Measurements from ENCODE around the gene ADIG.

Gene ADIG

DNA sequence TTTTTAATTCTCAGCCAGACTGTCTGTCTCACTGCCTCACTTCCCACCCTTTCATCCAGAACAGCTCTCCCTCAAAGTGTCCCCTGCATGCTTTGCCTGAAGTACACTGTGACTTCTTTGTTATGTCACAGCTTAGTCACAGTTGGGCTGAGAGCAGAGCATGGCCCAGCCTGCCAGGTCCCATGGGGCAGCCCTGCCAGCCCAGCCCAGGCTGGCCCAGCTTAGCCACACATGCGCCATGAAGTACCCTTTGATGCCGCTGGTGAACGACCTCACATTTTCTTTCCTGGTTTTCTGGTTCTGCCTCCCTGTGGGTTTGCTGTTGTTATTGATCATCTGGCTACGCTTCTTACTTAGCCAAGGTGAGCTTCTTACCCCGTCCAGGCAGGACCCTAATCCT, at the start of gene ADIG:
TSS of gene ADIG (plus strand) at position 185 of the 400 bp plus-strand sequence. CDS start at position 239, 54 bp downstream.
- H3K9me3 ChIP-seq (ENCODE audit: control insufficient read depth, low read length): no peaks in the 10 kb centered on the region
- H3K27me3 ChIP-seq (ENCODE audit: control insufficient read depth, insufficient read depth, low read length): peaks cover 7% of the 10 kb centered on the region
- H3K4me3 ChIP-seq (ENCODE audit: low read length): no peak within 1 kb of the TSS
- H3K36me3 ChIP-seq (ENCODE audit: control insufficient read depth, insufficient read depth, low read length): no peaks in the 10 kb centered on the region
- no peak within 1 kb of the TSS for H3K9ac ChIP-seq (ENCODE audit: low read length)
- no peaks in the 10 kb centered on the region for H3K4me1 ChIP-seq (ENCODE audit: control insufficient read depth, insufficient read depth, low read length)

DNA sequence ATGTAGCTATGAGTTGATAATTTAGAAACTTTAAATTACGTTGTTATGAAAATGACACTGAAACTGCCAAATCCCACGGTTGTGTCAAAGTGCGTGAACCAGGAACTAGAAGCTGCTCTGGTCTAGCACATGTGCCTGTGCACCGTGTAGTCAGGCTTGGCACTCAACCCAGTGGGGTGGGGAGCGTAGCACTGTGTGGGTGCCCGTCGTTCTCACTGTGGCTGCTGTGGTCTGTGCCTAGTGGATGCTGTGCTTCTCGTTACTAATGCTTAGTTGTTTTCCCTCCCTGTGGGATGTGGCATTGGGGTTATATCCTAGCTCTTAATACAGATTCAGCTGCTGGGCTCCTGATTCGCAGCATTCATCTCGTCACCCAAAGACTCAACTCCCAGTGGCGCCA, 46.2 kb upstream of the ADIG start:
- Histone ChIP-seq H3K9ac (ENCODE audit: low read length) (no peak overlapping the region), H3K27me3 (ENCODE audit: control insufficient read depth, insufficient read depth, low read length) (no peaks in the 10 kb centered on the region), H3K9me3 (ENCODE audit: control insufficient read depth, low read length) (no peaks in the 10 kb centered on the region), H3K4me1 (ENCODE audit: control insufficient read depth, insufficient read depth, low read length) (no peaks in the 10 kb centered on the region), H3K4me3 (ENCODE audit: low read length) (no peak overlapping the region), H3K36me3 (ENCODE audit: control insufficient read depth, insufficient read depth, low read length) (peaks cover 13% of the 10 kb centered on the region)

DNA sequence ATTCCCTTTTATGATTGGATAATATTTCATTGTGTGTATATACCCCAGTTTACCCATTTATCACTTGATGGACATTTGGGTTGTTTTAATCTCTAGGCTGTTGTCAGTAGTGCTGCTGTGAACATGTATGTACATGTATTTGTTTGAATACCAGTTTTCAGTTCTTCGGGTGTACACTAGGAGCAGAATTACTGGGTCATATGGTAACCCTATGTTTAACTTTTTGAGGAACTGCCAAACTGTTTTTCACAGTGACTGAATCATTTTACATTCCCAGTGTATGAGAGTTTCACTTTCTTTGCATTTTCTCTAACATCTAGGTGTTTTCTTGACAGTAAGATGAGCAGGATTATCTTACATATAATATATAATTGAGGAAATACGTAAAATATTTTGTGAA, 44.7 kb upstream of the ADIG start:
- no peaks in the 10 kb centered on the region for H3K27me3 ChIP-seq (ENCODE audit: control insufficient read depth, insufficient read depth, low read length)
- H3K9me3 ChIP-seq (ENCODE audit: control insufficient read depth, low read length): no peaks in the 10 kb centered on the region
- H3K36me3 ChIP-seq (ENCODE audit: control insufficient read depth, insufficient read depth, low read length): peaks cover 13% of the 10 kb centered on the region
- no peak overlapping the region for H3K9ac ChIP-seq (ENCODE audit: low read length)
- H3K4me1 ChIP-seq (ENCODE audit: control insufficient read depth, insufficient read depth, low read length): no peaks in the 10 kb centered on the region
- no peak overlapping the region for H3K4me3 ChIP-seq (ENCODE audit: low read length)

DNA sequence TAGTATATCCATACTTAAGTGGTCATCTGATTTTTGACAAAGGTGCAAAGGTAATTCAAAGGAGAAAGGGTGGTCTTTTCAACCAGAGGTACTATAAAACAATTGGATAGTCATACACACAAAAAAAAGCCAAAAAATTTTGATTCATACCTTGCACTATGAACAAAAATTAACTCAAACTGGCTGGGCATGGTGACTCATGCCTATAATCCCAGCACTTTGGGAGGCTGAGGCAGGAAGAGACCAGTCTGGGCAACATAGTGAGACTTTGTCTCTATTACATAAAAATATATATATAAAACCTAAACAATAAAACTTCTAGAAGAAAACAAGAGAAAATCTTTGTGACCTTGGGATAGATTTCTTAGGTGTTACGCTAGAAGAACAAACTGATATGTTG, 43.8 kb upstream of the ADIG start:
- no peak overlapping the region for H3K9ac ChIP-seq (ENCODE audit: low read length)
- H3K4me3 ChIP-seq (ENCODE audit: low read length): no peak overlapping the region
- H3K9me3 ChIP-seq (ENCODE audit: control insufficient read depth, low read length): no peaks in the 10 kb centered on the region
- peaks cover 9% of the 10 kb centered on the region for H3K36me3 ChIP-seq (ENCODE audit: control insufficient read depth, insufficient read depth, low read length)
- no peaks in the 10 kb centered on the region for H3K27me3 ChIP-seq (ENCODE audit: control insufficient read depth, insufficient read depth, low read length)
- H3K4me1 ChIP-seq (ENCODE audit: control insufficient read depth, insufficient read depth, low read length): no peaks in the 10 kb centered on the region

DNA sequence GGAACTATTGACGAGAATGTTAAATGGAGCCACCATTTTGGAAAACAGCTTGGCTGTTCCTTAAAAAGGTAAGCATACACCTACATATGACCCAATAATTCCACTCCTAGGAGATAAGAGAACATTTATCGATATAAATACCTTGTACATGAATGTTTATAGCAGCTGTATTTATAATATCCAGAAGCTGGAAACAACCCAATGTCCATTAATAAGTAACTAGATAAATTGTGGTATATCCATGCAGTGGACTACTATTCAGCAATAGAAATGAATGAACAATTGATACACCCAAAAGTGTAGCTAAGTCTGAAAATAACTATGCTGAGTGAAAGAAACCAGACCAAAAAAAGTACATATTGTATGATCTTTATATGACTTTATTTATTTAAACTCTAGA, 42.2 kb upstream of the ADIG start:
- H3K4me1 ChIP-seq (ENCODE audit: control insufficient read depth, insufficient read depth, low read length): no peaks in the 10 kb centered on the region
- H3K9ac ChIP-seq (ENCODE audit: low read length): no peak overlapping the region
- no peaks in the 10 kb centered on the region for H3K9me3 ChIP-seq (ENCODE audit: control insufficient read depth, low read length)
- H3K36me3 ChIP-seq (ENCODE audit: control insufficient read depth, insufficient read depth, low read length): peaks cover 3% of the 10 kb centered on the region
- no peak overlapping the region for H3K4me3 ChIP-seq (ENCODE audit: low read length)
- H3K27me3 ChIP-seq (ENCODE audit: control insufficient read depth, insufficient read depth, low read length): no peaks in the 10 kb centered on the region

DNA sequence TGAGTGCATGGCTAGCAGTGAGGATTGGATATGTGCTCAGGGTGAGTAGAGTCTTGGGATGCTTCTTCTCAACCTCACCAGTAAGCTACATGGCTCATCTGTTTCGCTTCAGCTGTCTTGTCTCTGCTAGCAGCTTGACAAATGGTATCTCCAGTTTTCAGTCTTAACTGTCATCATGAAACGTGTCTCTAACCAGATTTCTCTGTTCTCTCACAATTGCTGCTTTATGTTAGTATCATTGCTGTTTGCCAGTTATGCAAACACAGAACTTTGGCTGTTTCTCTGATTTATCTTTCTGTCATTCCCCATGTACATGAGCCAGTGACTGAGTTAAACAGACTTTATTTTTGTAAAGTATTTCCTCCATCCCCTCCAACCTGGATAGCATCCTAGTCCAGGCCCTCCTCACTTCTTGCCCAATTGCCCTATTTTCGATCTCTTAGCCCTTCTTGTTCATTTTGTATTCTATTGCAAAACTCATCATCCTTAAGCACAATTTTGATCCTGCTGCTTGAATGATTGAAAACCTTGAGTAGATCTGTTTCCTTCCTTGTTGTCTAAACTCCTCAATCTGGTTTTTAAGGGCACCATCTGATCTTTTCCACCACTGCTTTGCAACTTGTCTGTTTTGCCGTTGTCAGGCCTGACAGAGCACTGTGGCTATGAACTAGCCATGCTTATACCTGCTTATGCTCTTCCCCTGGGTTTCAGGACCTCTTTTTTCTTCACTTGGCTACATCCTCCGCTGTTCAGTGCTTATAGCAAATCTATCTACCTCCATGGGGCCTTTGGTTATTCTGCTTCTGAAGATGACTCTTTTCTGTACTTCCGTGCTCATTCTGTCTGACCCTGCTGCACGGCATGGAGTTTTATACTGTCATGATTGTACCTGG, 37.7 kb upstream of the ADIG start:
- Histone ChIP-seq H3K27me3 (ENCODE audit: control insufficient read depth, insufficient read depth, low read length) (no peaks in the 10 kb centered on the region), H3K4me3 (ENCODE audit: low read length) (no peak overlapping the region), H3K9ac (ENCODE audit: low read length) (no peak overlapping the region), H3K9me3 (ENCODE audit: control insufficient read depth, low read length) (no peaks in the 10 kb centered on the region), H3K4me1 (ENCODE audit: control insufficient read depth, insufficient read depth, low read length) (no peaks in the 10 kb centered on the region), H3K36me3 (ENCODE audit: control insufficient read depth, insufficient read depth, low read length) (no peaks in the 10 kb centered on the region)

DNA sequence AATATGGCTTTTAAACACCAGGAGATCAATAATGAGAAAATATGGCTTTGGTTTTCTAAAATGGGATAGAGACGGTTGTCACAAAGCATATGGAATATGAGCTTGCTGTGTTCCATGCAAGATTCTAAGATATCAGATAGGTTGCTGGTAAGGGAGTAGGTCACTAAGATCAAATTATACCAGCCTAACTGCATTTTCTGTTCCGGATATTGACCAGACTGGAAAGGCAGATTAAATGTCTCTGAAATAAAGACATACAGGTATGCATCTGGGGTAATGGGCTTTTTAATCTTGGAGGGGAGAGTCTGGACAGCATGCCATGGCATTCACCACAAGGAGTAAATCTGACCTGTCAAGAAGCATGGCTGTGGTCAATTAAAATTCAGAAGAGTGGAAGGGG, 35.2 kb upstream of the ADIG start:
- Histone ChIP-seq H3K9ac (ENCODE audit: low read length) (no peak overlapping the region), H3K27me3 (ENCODE audit: control insufficient read depth, insufficient read depth, low read length) (no peaks in the 10 kb centered on the region), H3K9me3 (ENCODE audit: control insufficient read depth, low read length) (no peaks in the 10 kb centered on the region), H3K4me1 (ENCODE audit: control insufficient read depth, insufficient read depth, low read length) (no peaks in the 10 kb centered on the region), H3K36me3 (ENCODE audit: control insufficient read depth, insufficient read depth, low read length) (no peaks in the 10 kb centered on the region), H3K4me3 (ENCODE audit: low read length) (no peak overlapping the region)

DNA sequence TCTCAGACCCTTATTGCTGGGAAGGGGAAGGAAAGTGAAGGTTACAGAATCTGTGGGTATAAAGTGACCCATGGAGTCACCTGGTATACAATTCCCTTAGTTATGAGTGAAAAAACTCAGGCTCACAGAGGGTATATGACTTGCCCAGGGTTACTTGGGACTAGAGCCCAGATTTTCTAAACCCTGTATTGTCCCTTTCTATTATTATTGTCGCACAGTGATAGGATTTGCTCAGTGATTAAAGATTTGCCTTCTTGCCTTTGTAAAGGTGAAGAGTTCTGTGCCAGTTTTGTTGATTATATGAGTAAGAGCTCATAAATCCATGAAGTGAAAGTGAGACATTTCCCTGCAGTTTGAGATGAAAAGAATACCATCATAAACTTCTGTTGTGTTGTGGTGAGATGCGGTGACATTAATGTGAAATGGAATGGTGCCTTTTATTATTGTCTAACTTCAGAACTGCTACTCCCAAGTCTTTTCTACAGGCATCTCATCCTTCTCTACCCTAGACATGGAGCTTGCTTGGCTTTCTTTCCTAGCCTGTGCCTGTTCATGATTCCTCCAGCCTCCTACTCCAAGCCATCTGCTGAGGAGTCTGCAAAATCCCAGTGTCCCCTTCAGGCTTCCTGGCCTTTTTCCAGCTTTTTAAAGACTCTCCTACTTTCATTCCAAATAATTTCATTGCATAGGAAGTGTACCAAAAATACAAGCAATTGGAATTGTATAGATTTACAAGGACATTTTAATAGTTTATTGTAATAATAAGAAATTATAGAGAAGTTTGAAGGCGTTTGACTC, 33.5 kb upstream of the ADIG start:
- H3K9ac ChIP-seq (ENCODE audit: low read length): no peak overlapping the region
- H3K9me3 ChIP-seq (ENCODE audit: control insufficient read depth, low read length): no peaks in the 10 kb centered on the region
- no peak overlapping the region for H3K4me3 ChIP-seq (ENCODE audit: low read length)
- H3K4me1 ChIP-seq (ENCODE audit: control insufficient read depth, insufficient read depth, low read length): no peaks in the 10 kb centered on the region
- H3K27me3 ChIP-seq (ENCODE audit: control insufficient read depth, insufficient read depth, low read length): no peaks in the 10 kb centered on the region
- H3K36me3 ChIP-seq (ENCODE audit: control insufficient read depth, insufficient read depth, low read length): no peaks in the 10 kb centered on the region

DNA sequence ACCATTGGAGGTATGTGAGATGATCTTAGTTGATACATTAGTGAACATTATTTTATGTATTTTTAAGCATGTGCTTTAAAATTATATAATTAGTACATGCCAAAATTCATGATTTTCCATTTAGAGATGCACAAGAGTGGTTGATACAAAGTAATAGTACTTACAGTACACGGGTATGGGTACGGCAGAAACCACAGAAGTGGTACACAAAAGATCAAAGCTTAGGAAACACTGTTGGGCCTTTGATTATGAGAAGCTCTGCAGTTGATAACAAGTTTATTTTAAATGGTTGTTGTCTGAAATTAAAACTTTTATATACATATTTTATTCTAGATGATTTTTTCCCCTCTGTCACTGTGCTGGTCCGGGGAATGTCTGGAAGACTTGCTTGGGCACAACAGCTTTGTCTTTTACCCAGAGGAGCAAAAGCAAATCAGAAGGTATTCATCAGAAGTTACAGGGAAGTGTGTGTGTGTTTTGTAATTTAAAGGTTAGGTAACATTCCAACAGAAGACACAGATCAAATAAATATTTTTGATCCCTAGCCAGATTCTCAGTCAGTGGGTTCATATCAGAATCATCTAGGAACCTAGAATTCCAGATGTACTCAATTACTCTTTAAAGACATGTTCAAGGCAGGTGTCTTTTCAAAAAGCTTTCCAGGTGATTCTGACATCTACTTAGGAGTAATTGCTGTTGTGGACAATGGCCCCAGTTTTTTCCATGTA, 32.5 kb upstream of the ADIG start:
- Histone ChIP-seq H3K9ac (ENCODE audit: low read length) (no peak overlapping the region), H3K4me3 (ENCODE audit: low read length) (no peak overlapping the region), H3K36me3 (ENCODE audit: control insufficient read depth, insufficient read depth, low read length) (peaks cover 7% of the 10 kb centered on the region), H3K4me1 (ENCODE audit: control insufficient read depth, insufficient read depth, low read length) (no peaks in the 10 kb centered on the region), H3K9me3 (ENCODE audit: control insufficient read depth, low read length) (no peaks in the 10 kb centered on the region), H3K27me3 (ENCODE audit: control insufficient read depth, insufficient read depth, low read length) (no peaks in the 10 kb centered on the region)

DNA sequence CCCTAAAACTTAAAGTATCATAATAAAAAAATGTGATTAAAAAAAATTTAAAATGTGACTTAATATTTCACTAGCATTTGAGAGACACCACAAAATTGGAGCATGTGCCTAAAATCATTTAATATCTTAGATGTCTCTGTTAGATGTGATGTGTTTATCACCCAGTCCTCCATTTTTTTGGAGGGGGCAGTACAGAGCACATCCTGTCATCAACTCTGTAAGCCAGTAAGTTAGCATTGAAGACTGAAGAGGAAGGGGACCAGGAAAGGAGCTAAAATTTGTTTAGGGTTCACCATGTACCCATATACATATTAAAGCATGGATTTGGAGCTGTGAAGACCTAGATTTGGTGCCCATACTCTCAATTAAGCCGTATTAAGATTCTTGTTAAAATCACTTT, 30.7 kb upstream of the ADIG start:
- H3K4me1 ChIP-seq (ENCODE audit: control insufficient read depth, insufficient read depth, low read length): no peaks in the 10 kb centered on the region
- no peaks in the 10 kb centered on the region for H3K9me3 ChIP-seq (ENCODE audit: control insufficient read depth, low read length)
- no peaks in the 10 kb centered on the region for H3K27me3 ChIP-seq (ENCODE audit: control insufficient read depth, insufficient read depth, low read length)
- no peak overlapping the region for H3K4me3 ChIP-seq (ENCODE audit: low read length)
- H3K9ac ChIP-seq (ENCODE audit: low read length): no peak overlapping the region
- H3K36me3 ChIP-seq (ENCODE audit: control insufficient read depth, insufficient read depth, low read length): peaks cover 7% of the 10 kb centered on the region

DNA sequence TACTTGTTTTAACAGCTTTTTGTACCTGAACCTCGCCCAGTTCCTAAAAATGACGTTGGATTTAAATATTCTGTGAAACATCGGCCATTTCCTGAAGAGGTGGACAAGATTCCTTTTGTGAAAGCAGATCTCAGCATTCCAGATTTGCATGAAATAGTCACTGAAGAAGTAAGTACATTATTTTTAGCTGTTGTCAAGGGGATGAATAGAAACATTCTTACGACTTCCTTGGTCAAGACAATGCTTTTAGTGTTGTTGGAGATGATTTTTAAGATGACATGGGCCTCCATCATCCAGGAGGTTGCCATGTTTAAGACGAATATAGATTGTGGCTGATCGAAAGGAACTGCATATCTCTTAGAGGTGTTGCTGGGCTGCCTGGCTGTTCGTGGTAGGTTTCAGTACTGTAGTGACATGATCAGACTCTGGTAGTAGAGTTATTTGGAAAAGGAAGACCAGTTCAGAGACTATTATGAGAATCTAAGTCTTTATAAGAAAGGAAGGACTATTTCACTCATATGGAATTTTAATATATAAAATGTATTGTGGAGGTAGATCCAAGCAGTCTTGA, 29.9 kb upstream of the ADIG start:
- H3K9me3 ChIP-seq (ENCODE audit: control insufficient read depth, low read length): no peaks in the 10 kb centered on the region
- no peaks in the 10 kb centered on the region for H3K4me1 ChIP-seq (ENCODE audit: control insufficient read depth, insufficient read depth, low read length)
- H3K9ac ChIP-seq (ENCODE audit: low read length): no peak overlapping the region
- H3K36me3 ChIP-seq (ENCODE audit: control insufficient read depth, insufficient read depth, low read length): peaks cover 7% of the 10 kb centered on the region
- no peaks in the 10 kb centered on the region for H3K27me3 ChIP-seq (ENCODE audit: control insufficient read depth, insufficient read depth, low read length)
- H3K4me3 ChIP-seq (ENCODE audit: low read length): no peak overlapping the region
